Stimulated activated CD4-positive, alpha-beta T cell treated with anti-CD3 and anti-CD28 coated beads, Interleukin-4, amount 100 ng/mL, for 48 hours (primary cell): ENCODE measurements around the gene HSPA4.
A peak's percentile ranks its signal among the peaks of the same experiment; 100 is the strongest.

Experiments
- DNase-seq, 2 donors: peaks; one replicate each; pipeline ENCODE4 v3.0.0-alpha.2; 2020; ENCODE audit warnings: low read depth in 2 of 2

HSPA4 gene

GRCh38 chr5:133106343-133106742, 54.5 kb downstream of the HSPA4 start:
- DNase-seq: no peak

GRCh38 chr5:133106761-133107572, 55.2 kb downstream of the HSPA4 start:
- DNase-seq: no peak

- DNase-seq: no peak
Observed at GRCh38 chr5:133108481-133108921, 56.7 kb downstream of the HSPA4 start.

- DNase-seq: no peak
Observed at GRCh38 chr5:133109655-133110483, 58.1 kb downstream of the HSPA4 start.

GRCh38 chr5:133110709-133111108, 58.9 kb downstream of the HSPA4 start:
- DNase-seq: no peak

GRCh38 chr5:133111299-133111698, 59.5 kb downstream of the HSPA4 start:
- peak; percentile 77 to 78 for DNase-seq

- DNase-seq: no peak
Observed at GRCh38 chr5:133112026-133112660, 60.3 kb downstream of the HSPA4 start.

- peak; percentile 46 to 70 for DNase-seq
Observed at GRCh38 chr5:133113331-133114061, 61.7 kb downstream of the HSPA4 start.

GRCh38 chr5:133114166-133114932, 62.5 kb downstream of the HSPA4 start:
- DNase-seq: no peak

GRCh38 chr5:133114933-133115310, 63.1 kb downstream of the HSPA4 start:
- DNase-seq: no peak

GRCh38 chr5:133116601-133117000, 64.8 kb downstream of the HSPA4 start:
- no peak for DNase-seq

- no peak for DNase-seq
Observed at GRCh38 chr5:133117166-133117911, 65.5 kb downstream of the HSPA4 start.

- DNase-seq: no peak
Observed at GRCh38 chr5:133117912-133118445, 66.2 kb downstream of the HSPA4 start.

- DNase-seq: no peak
Observed at GRCh38 chr5:133118741-133119140, 66.9 kb downstream of the HSPA4 start.

- DNase-seq: no peak
Observed at GRCh38 chr5:133119233-133119711, 67.5 kb downstream of the HSPA4 start.

GRCh38 chr5:133120156-133120750, 68.4 kb downstream of the HSPA4 start:
- DNase-seq: no peak

GRCh38 chr5:133121080-133121479, 69.3 kb downstream of the HSPA4 start:
- DNase-seq: no peak

GRCh38 chr5:133121611-133122150, 69.9 kb downstream of the HSPA4 start:
- no peak for DNase-seq

- DNase-seq: no peak
Observed at GRCh38 chr5:133122711-133123110, 70.9 kb downstream of the HSPA4 start.
